HepG2 (cell line): ENCODE measurements around the gene MBD2. TPM values are rescaled to one million over a fixed set of nuclear protein-coding genes. Genes with fewer than 3 reads are reported as not detected.

Experiments used
- ATAC-seq: fragments of 200-7000 bp; cut with Tn5 transposase; 3 replicates; pipeline ENCODE4 v1.9.1; 2020; ENCODE audit warnings: mild to moderate bottlenecking, moderate library complexity
- BruUV-seq: library from RNA; stranded (reverse); fragments of 400-500 nt; replicated peaks from 2 replicates; lab custom pipeline; 2021; lab: Mats Ljungman, UMichigan
- CTCF ChIA-PET: fragments of 300-600 bp; formaldehyde crosslinking; extraction: SDS; loops from one replicate; lab custom pipeline; 2021; ENCODE audit warnings: low total read pairs, inconsistent platforms, low intra/inter-chr PET ratio; lab: Yijun Ruan, JAX
- POLR2A ChIA-PET: fragments of 350-600 bp; sonication (Branson Sonifier 250); formaldehyde crosslinking; loops from one replicate; lab custom pipeline; 2020; ENCODE audit warnings: antibody characterized with exemption, inconsistent platforms; lab: Yijun Ruan, JAX
- DNase-seq: peaks from one replicate; pipeline ENCODE4 v3.0.0-alpha.2; 2015; ENCODE audit warnings: low spot score
- FAIRE-seq: peaks from 3 replicates; lab custom pipeline; 2011; peaks lifted over from hg19 to GRCh38; lab: Jason Lieb, UNC
- H2AFZ ChIP-seq: one replicate; pipeline ENCODE4 v1.6.1; 2011; ENCODE audit warnings: low read length, inconsistent platforms
- H3K27ac ChIP-seq: fragments of 300-600 bp; 3 replicates; pipeline ENCODE4 v1.8.0; 2011; ENCODE audit warnings: mixed run types, mild to moderate bottlenecking, mixed read lengths, low read length, inconsistent platforms; ENCODE audit not compliant: insufficient read depth; ENCODE audit errors: extremely low read length
- H3K27me3 ChIP-seq, 2 experiments: fragments of 200-600 bp in 1 of 2; 2 replicates in 1 of 2; 3 replicates in 1 of 2; pipeline versions ENCODE4 v1.6.0 to v1.8.0; 2011; ENCODE audit warnings: low read length in 2 of 2, mild to moderate bottlenecking in 2 of 2, moderate library complexity in 2 of 2, inconsistent platforms in 1 of 2; ENCODE audit not compliant: insufficient read depth in 2 of 2, control insufficient read depth in 1 of 2
- H3K36me3 ChIP-seq, 2 experiments: fragments of 200-600 bp in 1 of 2; replicated peaks in 1 of 2; 2 replicates in 1 of 2; 3 replicates in 1 of 2; pipeline versions ENCODE4 v1.5.1 to v1.8.0; 2011; ENCODE audit warnings: low read length in 2 of 2, inconsistent platforms in 1 of 2; ENCODE audit not compliant: insufficient read depth in 2 of 2, control insufficient read depth in 1 of 2
- H3K4me1 ChIP-seq: 2 replicates; pipeline ENCODE4 v1.5.1; 2012; ENCODE audit warnings: low read length, inconsistent platforms; ENCODE audit not compliant: insufficient read depth
- H3K4me2 ChIP-seq: 2 replicates; pipeline ENCODE4 v1.6.0; 2011; ENCODE audit warnings: low read depth, low read length, inconsistent platforms
- H3K4me3 ChIP-seq, 3 experiments: fragments of 200-600 bp in 1 of 3; sonication (generic), shearing (Covaris generic) in 1 of 3; replicated peaks in 1 of 3; 2 replicates each; pipeline ENCODE4 v1.5.1; 2011 to 2016; ENCODE audit warnings: low read length in 3 of 3, inconsistent platforms in 2 of 3, low read depth in 2 of 3, mild to moderate bottlenecking in 2 of 3, control low read depth in 1 of 3, mixed read lengths in 1 of 3; ENCODE audit not compliant: insufficient read depth in 1 of 3
- H3K79me2 ChIP-seq: one replicate; pipeline ENCODE4 v1.6.1; 2011; ENCODE audit warnings: low read length, inconsistent platforms; ENCODE audit not compliant: insufficient read depth
- H3K9ac ChIP-seq: 2 replicates; pipeline ENCODE4 v1.6.0; 2011; ENCODE audit warnings: mild to moderate bottlenecking, low read depth, low read length, inconsistent platforms; ENCODE audit not compliant: insufficient read depth
- H3K9me3 ChIP-seq: 2 replicates; pipeline ENCODE4 v1.5.1; 2012; ENCODE audit warnings: mild to moderate bottlenecking, low read length
- H4K20me1 ChIP-seq: 2 replicates; pipeline ENCODE4 v1.6.0; 2011; ENCODE audit warnings: inconsistent platforms, mild to moderate bottlenecking, low read length, moderate library complexity; ENCODE audit not compliant: insufficient read depth
- CEBPG ChIP-seq: IDR thresholded peaks from 2 replicates; pipeline ENCODE4 v1.6.1; 2016
- DDIT3 ChIP-seq: sonication (generic); formaldehyde crosslinking; IDR thresholded peaks from 2 replicates; pipeline ENCODE4 v1.4.0; 2020; ENCODE audit warnings: mild to moderate bottlenecking, missing genetic modification reagents
- DRAP1 ChIP-seq: IDR thresholded peaks from 2 replicates; pipeline ENCODE4 v1.6.1; 2016; ENCODE audit warnings: missing genetic modification reagents, missing compliant biosample characterization
- MAFF ChIP-seq: IDR thresholded peaks from 2 replicates; pipeline ENCODE4 v1.6.1; 2011; ENCODE audit warnings: low read depth, low read length, improper control_type of control experiment
- PCBP1 ChIP-seq: fragments of 200-400 bp; formaldehyde crosslinking; IDR thresholded peaks from 2 replicates; pipeline ENCODE4 v1.6.1; 2017; ENCODE audit warnings: mild to moderate bottlenecking, low read depth, low read length, borderline replicate concordance
- RARG ChIP-seq: sonication (generic); formaldehyde crosslinking; IDR thresholded peaks from 2 replicates; pipeline ENCODE4 v1.4.0; 2020; ENCODE audit warnings: low read depth, mild to moderate bottlenecking, missing genetic modification reagents
- ZHX2 ChIP-seq, 2 experiments: sonication (generic) in 1 of 2; formaldehyde crosslinking in 1 of 2; IDR thresholded peaks; 2 replicates each; pipeline versions ENCODE4 v1.6.1 to v1.9.0; 2014 to 2022; ENCODE audit warnings: antibody characterized with exemption in 1 of 2, borderline replicate concordance in 1 of 2, inconsistent platforms in 1 of 2, low read depth in 1 of 2, missing genetic modification reagents in 1 of 2
- ZNF3 ChIP-seq: IDR thresholded peaks from 2 replicates; pipeline ENCODE4 v1.7.0; 2017; ENCODE audit warnings: inconsistent platforms
- ZNF430 ChIP-seq: sonication (generic); formaldehyde crosslinking; IDR thresholded peaks from 2 replicates; pipeline ENCODE4 v1.9.0; 2021; ENCODE audit warnings: mild to moderate bottlenecking, missing genetic modification reagents
- ZNF678 ChIP-seq: sonication (generic); formaldehyde crosslinking; IDR thresholded peaks from 2 replicates; pipeline ENCODE4 v1.4.0; 2020; ENCODE audit warnings: mild to moderate bottlenecking, missing genetic modification reagents
- WGBS: methylation state at CpG from one replicate; pipeline ENCODE4 v1.1.6; 2017; ENCODE audit warnings: low lambda C conversion rate; 5-methylcytosine and 5-hydroxymethylcytosine counted together
- in situ Hi-C: cut with HindIII; loops from 2 replicates; pipeline ENCODE4 v1.10.0; 2017; ENCODE audit warnings: low pct_unique_long_range_greater_than_20kb; ENCODE audit not compliant: extremely low pct_ligation_motif_present
- intact Hi-C: fragments of 100-400 bp; cut with micrococcal nuclease; formaldehyde crosslinking; loops from one replicate; pipeline ENCODE4 v1.10.0; 2022; ENCODE audit not compliant: unreplicated experiment
- polyA plus RNA-seq, 8 experiments: library from polyadenylated mRNA; depleted of rRNA in 3 of 8; stranded (reverse) in 7 of 8; unstranded in 1 of 8; fragments of >200 nt; fragmentation: Illumina TruSeq in 4 of 8; extraction: Trizol in 4 of 8; gene quantifications; 2 replicates each; pipeline versions ENCODE4 v1.2.1 to v1.2.3, GENCODE V29; 2011 to 2016; ENCODE audit warnings: low read depth in 4 of 8, missing spikeins in 1 of 8, mixed read lengths in 1 of 8; ENCODE audit not compliant: insufficient read depth in 1 of 8
- total RNA-seq, 5 experiments: library from RNA; depleted of rRNA; stranded (reverse); fragments of >200 nt; fragmentation: Illumina TruSeq; extraction: Trizol; gene quantifications; 2 replicates each; pipeline ENCODE4 v1.2.3, GENCODE V29; 2016; ENCODE audit warnings: low read depth in 1 of 5
- TF ChIP-seq, protein P1 (sequence below): sonication (generic); formaldehyde crosslinking; IDR thresholded peaks from 2 replicates; pipeline ENCODE4 v1.4.0; 2020; ENCODE audit warnings: mild to moderate bottlenecking, missing genetic modification reagents, borderline replicate concordance
- TF ChIP-seq, protein P2 (sequence below): sonication (generic); formaldehyde crosslinking; IDR thresholded peaks from 2 replicates; pipeline ENCODE4 v1.4.0; 2020; ENCODE audit warnings: mild to moderate bottlenecking, low read depth, missing genetic modification reagents
- TF ChIP-seq, protein P3 (sequence below): sonication (generic); formaldehyde crosslinking; IDR thresholded peaks from 2 replicates; pipeline ENCODE4 v1.8.1; 2023; ENCODE audit warnings: missing genetic modification reagents, inconsistent platforms, borderline replicate concordance

MBD2 gene
- total and polyA plus RNA-seq, 2 of the 13 experiments (the other 11 are each of a cell fraction or from before 2014, with no cell fraction given) = 19.1 to 38.5 TPM

DNA sequence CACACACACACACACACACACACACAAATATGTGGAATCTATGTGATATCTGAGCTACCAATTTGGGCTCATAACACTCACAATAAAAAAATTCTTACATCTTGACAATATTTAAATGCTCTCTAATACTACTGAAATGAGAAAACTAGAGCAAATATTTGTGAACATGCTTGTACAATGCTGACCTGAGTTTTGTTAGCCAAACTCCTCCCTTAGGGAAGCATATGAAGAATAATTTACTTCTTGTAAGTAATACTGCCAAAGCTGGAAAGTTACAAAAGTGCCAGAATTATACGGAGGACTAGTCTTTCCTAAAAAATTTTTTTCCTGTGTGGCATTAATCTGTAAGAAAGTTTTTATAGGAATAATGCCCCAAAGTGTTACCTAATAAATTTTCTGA lies 18.5 kb downstream of the MBD2 start:
- H3K27ac ChIP-seq = no peak overlapping the region
- H3K4me2 ChIP-seq = no peak overlapping the region
- no TSS peak for BruUV-seq
- H3K9me3 ChIP-seq = no peaks in the 10 kb centered on the region
- H2AFZ ChIP-seq = no peak overlapping the region
- WGBS = 97% methylated on average over 1 of the region's 1 CpG
- ATAC-seq (no peak), DNase-seq (no peak), FAIRE-seq (no peak)
- 0 out of 2 replicates have a peak, but pooled peaks cover 3% of the 10 kb centered on the region for H4K20me1 ChIP-seq
- no peak overlapping the region for H3K9ac ChIP-seq
- ChIA-PET POLR2A (no interaction called here), CTCF (no interaction called here)
- in situ Hi-C loops (no loop called here), intact Hi-C loops (no loop called here)
- peaks cover 19% of the 10 kb centered on the region for H3K4me1 ChIP-seq
- no peaks in the 10 kb centered on the region for H3K27me3 ChIP-seq
- no peak overlapping the region for H3K4me3 ChIP-seq
- peaks cover 48% of the 10 kb centered on the region for H3K79me2 ChIP-seq
- peaks cover 3 to 13% of the 10 kb centered on the region in 2 experiments; a peak in 4 of 5 replicates for H3K36me3 ChIP-seq
- no peak for TF ChIP-seq ZHX2 (IDR thresholded peaks at IDR 0.05; ENCODE audit: low read depth)
- no peak for TF ChIP-seq ZHX2 (CRISPR knock-in tag; IDR thresholded peaks at IDR 0.05; ENCODE audit: borderline replicate concordance)
- TF ChIP-seq DRAP1 (CRISPR knock-in tag) = no peak
- TF ChIP-seq RARG (CRISPR knock-in tag) = no peak
- no peak for TF ChIP-seq MAFF
- no peak for TF ChIP-seq ZNF678 (CRISPR knock-in tag)
- no peak for TF ChIP-seq ZNF3
- TF ChIP-seq CEBPG (CRISPR knock-in tag) = no peak
- TF ChIP-seq ZNF430 (CRISPR knock-in tag) = no peak
- no peak for TF ChIP-seq DDIT3 (CRISPR knock-in tag)
- TF ChIP-seq, protein P1, sequence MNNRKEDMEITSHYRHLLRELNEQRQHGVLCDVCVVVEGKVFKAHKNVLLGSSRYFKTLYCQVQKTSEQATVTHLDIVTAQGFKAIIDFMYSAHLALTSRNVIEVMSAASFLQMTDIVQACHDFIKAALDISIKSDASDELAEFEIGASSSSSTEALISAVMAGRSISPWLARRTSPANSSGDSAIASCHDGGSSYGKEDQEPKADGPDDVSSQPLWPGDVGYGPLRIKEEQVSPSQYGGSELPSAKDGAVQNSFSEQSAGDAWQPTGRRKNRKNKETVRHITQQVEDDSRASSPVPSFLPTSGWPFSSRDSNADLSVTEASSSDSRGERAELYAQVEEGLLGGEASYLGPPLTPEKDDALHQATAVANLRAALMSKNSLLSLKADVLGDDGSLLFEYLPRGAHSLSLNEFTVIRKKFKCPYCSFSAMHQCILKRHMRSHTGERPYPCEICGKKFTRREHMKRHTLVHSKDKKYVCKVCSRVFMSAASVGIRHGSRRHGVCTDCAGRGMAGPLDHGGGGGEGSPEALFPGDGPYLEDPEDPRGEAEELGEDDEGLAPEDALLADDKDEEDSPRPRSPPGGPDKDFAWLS = no peak
- TF ChIP-seq, protein P2, sequence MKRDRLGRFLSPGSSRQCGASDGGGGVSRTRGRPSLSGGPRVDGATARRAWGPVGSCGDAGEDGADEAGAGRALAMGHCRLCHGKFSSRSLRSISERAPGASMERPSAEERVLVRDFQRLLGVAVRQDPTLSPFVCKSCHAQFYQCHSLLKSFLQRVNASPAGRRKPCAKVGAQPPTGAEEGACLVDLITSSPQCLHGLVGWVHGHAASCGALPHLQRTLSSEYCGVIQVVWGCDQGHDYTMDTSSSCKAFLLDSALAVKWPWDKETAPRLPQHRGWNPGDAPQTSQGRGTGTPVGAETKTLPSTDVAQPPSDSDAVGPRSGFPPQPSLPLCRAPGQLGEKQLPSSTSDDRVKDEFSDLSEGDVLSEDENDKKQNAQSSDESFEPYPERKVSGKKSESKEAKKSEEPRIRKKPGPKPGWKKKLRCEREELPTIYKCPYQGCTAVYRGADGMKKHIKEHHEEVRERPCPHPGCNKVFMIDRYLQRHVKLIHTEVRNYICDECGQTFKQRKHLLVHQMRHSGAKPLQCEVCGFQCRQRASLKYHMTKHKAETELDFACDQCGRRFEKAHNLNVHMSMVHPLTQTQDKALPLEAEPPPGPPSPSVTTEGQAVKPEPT (CRISPR knock-in tag) = no peak
- TF ChIP-seq PCBP1 = no peak
- TF ChIP-seq, protein P3, sequence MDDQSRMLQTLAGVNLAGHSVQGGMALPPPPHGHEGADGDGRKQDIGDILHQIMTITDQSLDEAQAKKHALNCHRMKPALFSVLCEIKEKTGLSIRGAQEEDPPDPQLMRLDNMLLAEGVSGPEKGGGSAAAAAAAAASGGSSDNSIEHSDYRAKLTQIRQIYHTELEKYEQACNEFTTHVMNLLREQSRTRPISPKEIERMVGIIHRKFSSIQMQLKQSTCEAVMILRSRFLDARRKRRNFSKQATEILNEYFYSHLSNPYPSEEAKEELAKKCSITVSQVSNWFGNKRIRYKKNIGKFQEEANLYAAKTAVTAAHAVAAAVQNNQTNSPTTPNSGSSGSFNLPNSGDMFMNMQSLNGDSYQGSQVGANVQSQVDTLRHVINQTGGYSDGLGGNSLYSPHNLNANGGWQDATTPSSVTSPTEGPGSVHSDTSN = no peak
